HS-5 (cell line): Measurements from ENCODE around the gene TAS2R19.

Experiments
- DNase-seq: peaks from one replicate; pipeline ENCODE4 v3.0.0-alpha.2; 2012; ENCODE audit warnings: low read depth

Gene TAS2R19

GRCh38 chr12:10989107-10989506 is 33.3 kb downstream of the TAS2R19 start:
- DNase-seq, result no peak

- no peak for DNase-seq
Measured at GRCh38 chr12:10986812-10987211, 35.6 kb downstream of the TAS2R19 start, which contains the start of gene TAS2R50. Gene TAS2R50 (minus strand): TSS chr12:10986912. CDS start chr12:10986860, 52 bp downstream.

- no peak for DNase-seq
Measured at GRCh38 chr12:10982244-10982643, 40.2 kb downstream of the TAS2R19 start.

GRCh38 chr12:10974965-10975364 is 47.5 kb downstream of the TAS2R19 start:
- DNase-seq, result no peak
